T-helper 1 cell (primary cell): ENCODE results near the gene ARHGAP24.

Experiments used
- DNase-seq, 5 donors: peaks; one replicate each; pipeline ENCODE4 v3.0.0-alpha.2; 2012 to 2020

The ARHGAP24 gene

DNA sequence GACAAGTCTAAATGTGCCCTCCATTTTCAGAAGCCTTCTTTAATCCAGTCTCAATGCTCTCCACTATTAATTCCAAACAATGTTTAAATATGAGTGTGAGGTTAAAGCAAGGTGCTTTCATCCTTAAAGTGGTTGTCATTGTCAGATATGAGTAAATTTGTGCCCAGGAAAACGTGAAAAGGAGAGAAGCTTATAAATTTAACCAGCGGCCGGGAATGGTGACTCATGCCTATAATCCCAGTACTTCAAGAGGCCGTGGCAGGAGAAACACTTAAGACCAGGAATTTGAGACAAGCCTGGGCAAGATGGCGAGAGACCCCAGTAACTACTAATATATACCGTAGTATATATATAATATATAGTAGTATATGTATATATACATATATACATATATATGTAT is 270.0 kb downstream of the ARHGAP24 start:
- no peak for DNase-seq

DNA sequence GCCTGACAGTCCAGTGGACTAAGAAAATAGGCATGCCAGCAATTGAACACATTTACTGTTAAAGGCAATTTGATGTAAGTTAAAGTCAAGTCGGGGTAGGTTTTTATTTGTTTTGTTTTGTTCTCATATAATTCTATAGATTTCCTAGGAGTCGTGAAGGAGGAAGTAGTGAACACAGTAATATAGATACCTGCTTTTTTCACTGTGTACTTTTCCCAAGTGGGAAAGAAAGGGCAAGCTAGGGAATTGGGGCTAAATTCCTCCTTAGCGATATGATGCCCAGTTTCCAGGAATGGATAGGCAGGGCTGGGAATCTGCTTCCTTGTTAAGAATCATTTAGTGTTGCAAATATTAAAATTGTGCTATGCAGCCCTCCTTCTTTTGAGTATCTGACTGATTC is 271.0 kb downstream of the ARHGAP24 start:
- DNase-seq = no peak

DNA sequence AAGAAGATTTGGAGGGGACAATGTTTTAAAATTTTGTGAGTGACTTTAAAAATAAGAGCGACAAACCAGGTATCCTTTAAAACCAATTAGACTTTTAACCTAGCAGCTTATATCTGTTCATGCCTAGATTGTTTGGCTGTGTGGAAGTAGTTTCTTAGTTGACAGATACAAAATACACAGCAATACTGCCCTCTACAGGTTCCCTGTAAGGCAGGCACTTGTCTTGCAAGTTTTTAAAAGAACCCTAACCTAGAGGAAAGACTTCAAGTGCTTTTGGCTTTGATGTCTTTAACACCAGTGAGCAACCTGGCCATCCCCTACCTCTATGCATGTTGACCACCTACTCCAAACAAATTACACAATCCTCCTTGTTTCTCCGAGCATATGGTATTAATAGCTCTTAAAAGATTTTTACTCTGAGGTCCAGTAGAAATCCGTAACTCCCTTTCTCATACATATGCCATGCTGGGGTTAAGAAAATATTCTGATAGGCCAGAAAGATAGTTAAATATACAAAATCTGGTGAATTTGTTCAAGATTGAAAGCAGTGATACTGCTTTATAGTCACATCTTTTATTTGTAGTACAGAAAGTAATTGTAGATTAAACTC is 273.0 kb downstream of the ARHGAP24 start:
- peak in 1 of 5 donors; percentile 32 for DNase-seq

- no peak for DNase-seq
Measured at GRCh38 chr4:85748654-85749053, 273.7 kb downstream of the ARHGAP24 start.

DNA sequence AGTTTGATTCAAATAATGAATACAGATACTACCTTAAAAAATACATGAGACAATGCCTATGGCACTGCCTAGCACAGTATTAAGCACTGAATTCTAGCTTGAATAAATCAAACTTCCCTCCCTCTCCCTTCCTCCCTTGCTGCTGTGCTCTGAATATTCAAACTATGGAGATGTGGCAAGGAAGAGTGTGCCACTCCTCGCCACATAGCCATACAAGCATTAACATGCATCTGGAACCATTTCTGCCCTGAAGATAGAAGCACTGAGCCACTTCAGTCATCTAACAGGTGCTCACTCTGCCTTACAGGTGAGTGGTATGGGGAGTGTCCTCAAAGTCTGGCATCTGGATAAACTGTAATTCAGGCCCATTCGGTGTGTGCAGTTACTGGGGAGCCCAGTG is 276.9 kb downstream of the ARHGAP24 start:
- no peak for DNase-seq

DNA sequence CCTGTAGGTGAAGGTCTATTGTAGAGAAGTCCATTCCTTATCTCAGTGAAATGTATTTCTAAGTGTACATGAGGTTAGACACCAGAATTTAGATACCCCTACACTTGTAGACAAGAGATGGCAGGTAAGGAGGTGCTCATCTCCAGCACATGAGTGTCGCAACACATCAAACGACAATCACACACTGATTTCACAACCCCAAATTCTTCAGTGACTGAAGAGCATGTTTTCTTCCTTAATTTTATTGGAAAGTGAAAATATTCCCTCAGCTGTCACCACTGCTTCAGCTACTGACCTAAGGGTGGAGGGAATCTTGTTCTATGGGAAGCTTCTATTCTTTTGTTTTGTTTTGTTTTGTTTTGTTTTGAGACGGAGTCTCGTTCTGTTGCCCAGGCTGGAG is 280.3 kb downstream of the ARHGAP24 start:
- no peak for DNase-seq

- no peak for DNase-seq
Measured at GRCh38 chr4:85756938-85757337, 282.0 kb downstream of the ARHGAP24 start.

DNA sequence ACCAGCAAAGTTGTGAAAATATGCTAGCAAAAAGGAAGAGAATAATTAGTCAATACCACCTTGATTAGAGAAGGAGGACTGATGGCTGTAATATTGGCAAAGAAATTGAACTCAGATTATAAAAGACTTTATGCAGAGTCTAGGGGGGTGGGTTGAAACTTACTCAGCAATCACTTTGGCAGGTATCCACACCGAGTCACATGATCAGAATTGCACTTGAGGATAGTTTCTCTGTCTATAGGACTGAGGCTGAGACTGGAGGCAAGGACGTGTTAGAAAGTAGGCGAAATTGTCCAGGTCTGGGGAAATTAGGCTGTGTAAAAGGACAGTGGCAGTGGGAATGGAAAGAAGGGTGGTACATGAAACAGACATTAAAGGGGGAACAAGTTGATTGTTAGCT is 284.4 kb downstream of the ARHGAP24 start:
- DNase-seq = no peak

- no peak for DNase-seq
Measured at GRCh38 chr4:85760511-85760910, 285.6 kb downstream of the ARHGAP24 start.

DNA sequence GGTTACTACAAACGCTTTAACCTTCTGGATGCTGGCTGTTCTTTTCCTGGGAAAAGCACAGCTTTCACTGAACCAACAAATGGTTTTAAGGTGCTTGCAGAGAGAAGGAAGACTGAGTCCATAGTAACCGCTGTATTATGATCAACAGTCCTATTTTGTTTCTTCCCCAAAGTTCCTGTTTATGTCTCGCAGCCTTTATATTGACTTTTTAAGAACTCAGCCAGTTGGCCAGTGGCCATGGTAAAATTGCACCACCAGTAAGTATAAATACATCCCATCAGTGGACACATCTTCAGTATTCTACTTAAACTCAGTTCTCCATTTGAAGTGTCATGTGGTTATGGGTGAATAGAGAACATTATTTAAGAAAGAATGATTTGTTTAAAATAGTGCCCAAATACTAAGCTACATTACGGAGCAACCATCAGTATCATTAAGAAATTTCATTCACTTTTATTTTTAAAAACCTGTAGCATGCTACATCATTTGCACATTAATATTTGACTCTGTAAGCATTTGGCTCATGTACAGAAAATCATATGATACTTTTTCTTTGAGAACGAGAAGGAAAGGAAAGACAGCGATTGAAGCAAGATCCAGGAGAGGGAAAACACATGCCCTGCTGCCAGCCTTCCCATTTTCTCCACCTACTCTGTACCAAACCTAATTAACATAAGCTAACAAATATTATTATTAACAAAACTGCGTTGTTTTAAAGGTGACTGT is 287.0 kb downstream of the ARHGAP24 start:
- DNase-seq = no peak

DNA sequence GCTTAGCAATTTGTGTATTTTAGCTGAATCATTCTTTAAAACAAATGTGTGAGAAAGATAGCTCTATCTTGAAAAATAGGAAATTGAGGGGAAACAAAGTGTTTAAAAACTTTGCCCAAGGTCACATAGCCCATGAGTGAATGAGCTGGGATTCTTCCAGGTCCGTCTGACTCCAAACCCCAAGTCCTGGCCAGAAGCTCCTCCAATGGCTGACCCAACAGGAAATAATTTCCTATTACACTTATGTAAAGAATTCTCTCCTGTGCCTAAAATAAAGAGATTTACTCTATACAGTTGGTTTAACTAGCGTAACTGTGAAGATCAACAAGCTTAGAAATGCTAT is 287.6 kb downstream of the ARHGAP24 start:
- DNase-seq = no peak

GRCh38 chr4:85763202-85763601 is 288.3 kb downstream of the ARHGAP24 start:
- no peak for DNase-seq

GRCh38 chr4:85767649-85768048 is 292.7 kb downstream of the ARHGAP24 start:
- DNase-seq = no peak

DNA sequence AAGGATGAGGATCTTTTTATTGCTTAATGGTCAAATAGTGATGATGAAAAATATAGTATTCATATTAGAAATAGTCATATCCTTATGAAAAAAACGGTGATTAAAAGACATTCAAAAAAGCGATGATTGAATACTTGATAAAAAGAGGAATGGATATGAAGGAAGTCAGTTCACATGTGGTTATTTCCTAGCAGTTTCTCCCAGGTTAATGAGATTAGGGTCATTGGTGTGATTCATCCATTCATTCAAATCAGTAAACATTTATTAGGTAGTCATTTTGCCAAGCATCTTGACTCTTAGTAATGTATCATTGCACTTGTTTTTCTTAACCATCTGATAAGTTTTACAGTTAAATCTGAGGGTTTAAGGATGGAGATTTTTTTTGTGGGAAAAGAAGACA is 294.1 kb downstream of the ARHGAP24 start:
- no peak for DNase-seq

- no peak for DNase-seq
Measured at GRCh38 chr4:85772470-85772869, 297.5 kb downstream of the ARHGAP24 start.

- no peak for DNase-seq
Measured at GRCh38 chr4:85773372-85773771, 298.4 kb downstream of the ARHGAP24 start.

GRCh38 chr4:85774000-85774399 is 299.1 kb downstream of the ARHGAP24 start:
- no peak for DNase-seq

DNA sequence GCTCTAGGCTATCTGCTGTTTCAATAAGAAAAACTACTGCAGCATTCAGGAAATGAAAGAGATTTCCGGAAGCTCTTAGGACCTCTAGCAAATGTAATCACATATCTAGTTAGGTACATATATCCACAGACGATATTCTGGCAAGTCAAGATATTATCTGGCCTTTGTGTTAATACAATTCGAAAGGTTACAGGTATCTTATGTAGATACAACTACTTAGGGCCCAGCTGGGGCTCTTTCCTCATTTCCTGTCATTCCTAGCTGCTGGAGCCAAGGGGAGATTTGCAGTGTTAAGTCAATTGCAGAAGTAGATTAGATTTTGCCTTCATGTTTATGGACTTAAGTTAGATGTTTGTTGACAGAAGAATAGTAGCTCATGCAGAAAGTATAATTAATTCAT is 299.5 kb downstream of the ARHGAP24 start:
- DNase-seq = no peak

GRCh38 chr4:85776096-85776495 is 301.1 kb downstream of the ARHGAP24 start:
- no peak for DNase-seq

DNA sequence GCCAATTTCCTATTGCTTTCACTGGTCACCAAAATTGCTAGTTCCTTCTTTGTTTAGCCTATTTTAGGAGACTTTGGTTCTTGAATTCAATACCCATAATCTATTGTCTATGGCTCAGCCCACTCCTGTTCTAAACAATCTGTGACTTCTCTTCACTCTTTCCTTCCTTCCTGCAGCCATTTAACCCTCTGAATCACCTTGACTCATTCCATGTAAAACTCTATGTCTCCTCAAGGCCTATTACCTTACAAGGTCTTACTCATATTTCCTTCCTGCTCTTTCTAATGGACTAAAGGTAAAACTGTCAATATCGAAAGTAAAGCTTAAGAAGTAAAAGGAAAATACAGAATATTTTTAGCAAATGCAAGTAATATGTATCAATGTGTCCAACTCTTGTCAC is 301.6 kb downstream of the ARHGAP24 start:
- DNase-seq = no peak

GRCh38 chr4:85777908-85778631 is 303.1 kb downstream of the ARHGAP24 start:
- no peak for DNase-seq

GRCh38 chr4:85778632-85779131 is 303.7 kb downstream of the ARHGAP24 start:
- DNase-seq = no peak

GRCh38 chr4:85779165-85779564 is 304.2 kb downstream of the ARHGAP24 start:
- no peak for DNase-seq

- DNase-seq = no peak
Measured at GRCh38 chr4:85780664-85781063, 305.7 kb downstream of the ARHGAP24 start.
